M059J (cell line): Measurements from ENCODE around the gene TMTC2. TPM values are rescaled to one million over a fixed set of nuclear protein-coding genes. Genes with fewer than 3 reads are reported as not detected.
A peak's percentile ranks its signal among the peaks of the same experiment; 100 is the strongest.

Experiments used
- DNase-seq: peaks from one replicate; pipeline ENCODE4 v3.0.0-alpha.2; 2012; ENCODE audit warnings: low read depth
- total RNA-seq: library from RNA; depleted of rRNA; stranded (reverse); fragments of >200 nt; shearing (Covaris generic); gene quantifications from 2 replicates; pipeline ENCODE4 v1.2.3, GENCODE V29; 2014

The TMTC2 gene
- total RNA-seq, 1 experiment from 2014 or later = 0.57 TPM

- DNase-seq = no peak
Measured at GRCh38 chr12:83010169-83010804, 323.6 kb downstream of the TMTC2 start.

- DNase-seq = no peak
Measured at GRCh38 chr12:83015390-83016217, 328.9 kb downstream of the TMTC2 start.

GRCh38 chr12:83016218-83016835 is 329.6 kb downstream of the TMTC2 start:
- DNase-seq = peak; percentile 18

- DNase-seq = no peak
Measured at GRCh38 chr12:83016991-83017390, 330.3 kb downstream of the TMTC2 start.

- no peak for DNase-seq
Measured at GRCh38 chr12:83018088-83018487, 331.4 kb downstream of the TMTC2 start.

- no peak for DNase-seq
Measured at GRCh38 chr12:83027021-83027723, 340.5 kb downstream of the TMTC2 start.

- DNase-seq = no peak
Measured at GRCh38 chr12:83031196-83031595, 344.5 kb downstream of the TMTC2 start.

GRCh38 chr12:83036847-83037246 is 350.1 kb downstream of the TMTC2 start:
- DNase-seq = no peak

- no peak for DNase-seq
Measured at GRCh38 chr12:83039413-83039812, 352.7 kb downstream of the TMTC2 start.

GRCh38 chr12:83040339-83040738 is 353.6 kb downstream of the TMTC2 start:
- DNase-seq = no peak

- DNase-seq = no peak
Measured at GRCh38 chr12:83040991-83041390, 354.3 kb downstream of the TMTC2 start.

GRCh38 chr12:83042441-83043200 is 355.9 kb downstream of the TMTC2 start:
- DNase-seq = no peak

- DNase-seq = no peak
Measured at GRCh38 chr12:83044736-83045135, 358.0 kb downstream of the TMTC2 start.

- DNase-seq = no peak
Measured at GRCh38 chr12:83046019-83046418, 359.3 kb downstream of the TMTC2 start.

- no peak for DNase-seq
Measured at GRCh38 chr12:83049306-83049705, 362.6 kb downstream of the TMTC2 start.

GRCh38 chr12:83052890-83053541 is 366.3 kb downstream of the TMTC2 start:
- no peak for DNase-seq

GRCh38 chr12:83057436-83057835 is 370.7 kb downstream of the TMTC2 start:
- no peak for DNase-seq

- no peak for DNase-seq
Measured at GRCh38 chr12:83059107-83059506, 372.4 kb downstream of the TMTC2 start.

GRCh38 chr12:83065562-83065961 is 378.9 kb downstream of the TMTC2 start:
- DNase-seq = no peak

GRCh38 chr12:83067981-83068380 is 381.3 kb downstream of the TMTC2 start:
- no peak for DNase-seq

- no peak for DNase-seq
Measured at GRCh38 chr12:83074358-83074894, 387.7 kb downstream of the TMTC2 start.
